Measurements from ENCODE around the gene IQCK.

GRCh38 chr16:19858340-19859018 is 140.4 kb downstream of the IQCK start:
- no peak for TF ChIP-seq CTCF (IDR thresholded peaks at IDR 0.05)
- TF ChIP-seq POLR2A (IDR thresholded peaks at IDR 0.05) = no peak
- TF ChIP-seq EP300 (IDR thresholded peaks at IDR 0.05) = no peak
